Esophagus squamous epithelium (tissue), 4 donors: ENCODE measurements around the gene TSEN34.

Experiments used
- POLR2A ChIP-seq, 4 donors: fragments of 450-650 bp; IDR thresholded peaks; one replicate each; pipeline ENCODE4 v1.6.1; 2017; ENCODE audit warnings: antibody characterized with exemption in 4 of 4, mild to moderate bottlenecking in 4 of 4, moderate library complexity in 3 of 4
- TF ChIP-seq, protein P1 (sequence below), 6 experiments: fragments of 450-650 bp in 4 of 6; fragments of 200-600 bp in 2 of 6; sonication (generic) in 2 of 6; IDR thresholded peaks; one replicate each; pipeline ENCODE4 v1.5.1; 2016 to 2019; ENCODE audit warnings: antibody characterized with exemption in 6 of 6, mild to moderate bottlenecking in 4 of 6, moderate library complexity in 4 of 6

DNA sequence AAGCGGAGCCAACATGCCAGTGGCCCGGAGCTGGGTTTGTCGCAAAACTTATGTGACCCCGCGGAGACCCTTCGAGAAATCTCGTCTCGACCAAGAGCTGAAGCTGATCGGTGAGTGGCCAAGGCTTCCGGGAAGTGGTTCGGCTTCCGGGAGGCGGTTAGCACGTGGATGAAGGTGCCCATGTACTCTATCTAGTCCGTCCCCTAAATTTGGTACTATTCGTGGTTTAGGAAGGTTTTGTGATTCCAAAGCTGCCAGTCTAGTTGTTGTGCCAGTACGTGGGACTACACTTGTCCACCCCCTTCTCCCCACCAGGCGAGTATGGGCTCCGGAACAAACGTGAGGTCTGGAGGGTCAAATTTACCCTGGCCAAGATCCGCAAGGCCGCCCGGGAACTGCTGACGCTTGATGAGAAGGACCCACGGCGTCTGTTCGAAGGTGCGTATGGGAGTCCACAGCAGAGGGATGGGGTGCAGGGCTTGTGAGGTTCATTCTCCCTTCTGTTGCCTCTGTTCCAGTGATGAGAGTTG lies 10.1 kb downstream of the TSEN34 start:
- TF ChIP-seq, protein P1, sequence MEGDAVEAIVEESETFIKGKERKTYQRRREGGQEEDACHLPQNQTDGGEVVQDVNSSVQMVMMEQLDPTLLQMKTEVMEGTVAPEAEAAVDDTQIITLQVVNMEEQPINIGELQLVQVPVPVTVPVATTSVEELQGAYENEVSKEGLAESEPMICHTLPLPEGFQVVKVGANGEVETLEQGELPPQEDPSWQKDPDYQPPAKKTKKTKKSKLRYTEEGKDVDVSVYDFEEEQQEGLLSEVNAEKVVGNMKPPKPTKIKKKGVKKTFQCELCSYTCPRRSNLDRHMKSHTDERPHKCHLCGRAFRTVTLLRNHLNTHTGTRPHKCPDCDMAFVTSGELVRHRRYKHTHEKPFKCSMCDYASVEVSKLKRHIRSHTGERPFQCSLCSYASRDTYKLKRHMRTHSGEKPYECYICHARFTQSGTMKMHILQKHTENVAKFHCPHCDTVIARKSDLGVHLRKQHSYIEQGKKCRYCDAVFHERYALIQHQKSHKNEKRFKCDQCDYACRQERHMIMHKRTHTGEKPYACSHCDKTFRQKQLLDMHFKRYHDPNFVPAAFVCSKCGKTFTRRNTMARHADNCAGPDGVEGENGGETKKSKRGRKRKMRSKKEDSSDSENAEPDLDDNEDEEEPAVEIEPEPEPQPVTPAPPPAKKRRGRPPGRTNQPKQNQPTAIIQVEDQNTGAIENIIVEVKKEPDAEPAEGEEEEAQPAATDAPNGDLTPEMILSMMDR (IDR thresholded peaks at IDR 0.05), result no peak
- TF ChIP-seq POLR2A (IDR thresholded peaks at IDR 0.05), result no peak
